ENCODE results near the gene ARMH4.

The ARMH4 gene

GRCh38 chr14:58077621-58078020, 74.4 kb downstream of the ARMH4 start:
- Mint-ChIP-seq H3K27ac (no peak overlapping the region), H3K36me3 (ENCODE audit: insufficient read depth) (no peaks in the 10 kb centered on the region), H3K27me3 (peaks cover 5 to 19% of the 10 kb centered on the region in 2 donors), H3K9me3 (no peaks in the 10 kb centered on the region), H3K4me1 (ENCODE audit: low read depth in 2 of 2) (no peaks in the 10 kb centered on the region), H3K4me3 (no peak overlapping the region)
- ATAC-seq (replicated peaks), result no peak
- no peak for DNase-seq

DNA sequence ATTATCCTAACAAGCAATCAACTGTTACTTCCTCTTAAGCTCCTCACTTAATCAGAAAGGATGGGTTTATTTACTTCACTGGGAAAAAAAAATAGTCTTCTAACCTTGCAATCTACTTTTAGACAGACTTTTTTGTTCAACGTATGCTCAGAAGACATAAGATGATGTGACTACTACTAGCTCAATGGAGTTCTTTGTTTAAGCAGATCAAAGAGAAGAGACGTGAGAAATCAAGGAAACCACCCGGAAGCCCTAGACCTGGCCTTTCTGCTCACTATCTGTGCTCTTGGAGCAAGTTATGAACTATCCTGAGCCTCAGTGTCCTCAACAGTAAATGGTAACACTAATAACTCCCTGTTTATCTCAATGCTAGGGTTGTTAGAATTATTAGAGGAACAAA, 78.5 kb downstream of the ARMH4 start:
- DNase-seq (no peak), ATAC-seq (replicated peaks) (no peak)
- Mint-ChIP-seq H3K4me3 (no peak overlapping the region), H3K9me3 (no peaks in the 10 kb centered on the region), H3K36me3 (ENCODE audit: insufficient read depth) (no peaks in the 10 kb centered on the region), H3K27ac (no peak overlapping the region), H3K4me1 (ENCODE audit: low read depth in 2 of 2) (peaks cover 0 to 5% of the 10 kb centered on the region in 2 donors), H3K27me3 (peaks cover 0 to 11% of the 10 kb centered on the region in 2 donors)

- Mint-ChIP-seq H3K27ac (no peak overlapping the region), H3K36me3 (ENCODE audit: insufficient read depth) (no peaks in the 10 kb centered on the region), H3K9me3 (no peaks in the 10 kb centered on the region), H3K4me3 (no peak overlapping the region), H3K27me3 (peaks cover 1 to 11% of the 10 kb centered on the region in 2 donors), H3K4me1 (ENCODE audit: low read depth in 2 of 2) (peaks cover 0 to 5% of the 10 kb centered on the region in 2 donors)
- DNase-seq (peak; percentile 23 to 27 (median 23)), ATAC-seq (replicated peaks) (peak; percentile 61)
Observed at GRCh38 chr14:58072288-58073071, 79.5 kb downstream of the ARMH4 start.

- Mint-ChIP-seq H3K9me3 (no peaks in the 10 kb centered on the region), H3K27ac (no peak overlapping the region), H3K4me3 (no peak overlapping the region), H3K36me3 (ENCODE audit: insufficient read depth) (no peaks in the 10 kb centered on the region), H3K4me1 (ENCODE audit: low read depth in 2 of 2) (peaks cover 0 to 5% of the 10 kb centered on the region in 2 donors), H3K27me3 (peaks cover 6 to 11% of the 10 kb centered on the region in 2 donors)
- no peak for ATAC-seq (replicated peaks)
- no peak for DNase-seq
Observed at GRCh38 chr14:58071341-58071740, 80.7 kb downstream of the ARMH4 start.

- H3K9me3 Mint-ChIP-seq, result no peaks in the 10 kb centered on the region
- no peaks in the 10 kb centered on the region for H3K36me3 Mint-ChIP-seq (ENCODE audit: insufficient read depth)
- H3K4me1 Mint-ChIP-seq (ENCODE audit: low read depth in 2 of 2), result peaks cover 0 to 5% of the 10 kb centered on the region in 2 donors
- DNase-seq (no peak), ATAC-seq (replicated peaks) (no peak)
- no peak overlapping the region for H3K4me3 Mint-ChIP-seq
- H3K27me3 Mint-ChIP-seq, result peaks cover 0 to 6% of the 10 kb centered on the region in 2 donors
- no peak overlapping the region for H3K27ac Mint-ChIP-seq
Observed at GRCh38 chr14:58068306-58068705, 83.7 kb downstream of the ARMH4 start.

GRCh38 chr14:58066115-58066514, 85.9 kb downstream of the ARMH4 start:
- no peak overlapping the region for H3K27ac Mint-ChIP-seq
- no peak for ATAC-seq (replicated peaks)

DNA sequence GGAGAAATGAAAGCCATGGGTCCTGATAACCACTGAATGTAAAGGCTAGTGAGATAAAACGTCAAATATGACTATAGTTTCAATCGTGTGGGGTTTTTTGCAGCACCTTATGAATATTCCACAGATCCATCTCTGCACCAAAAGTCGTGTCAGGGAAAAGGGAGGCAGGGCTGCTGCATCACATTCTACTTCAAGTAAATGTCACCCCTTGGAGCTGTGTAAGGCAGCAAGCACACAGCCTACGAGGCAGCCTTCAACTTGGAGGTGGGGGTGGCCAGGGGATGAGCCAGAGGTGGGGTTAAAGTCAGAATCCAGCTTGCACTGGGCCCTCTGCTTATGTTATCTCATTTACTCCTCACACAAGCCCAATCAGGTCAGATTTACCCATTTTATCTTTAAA, 90.4 kb downstream of the ARMH4 start:
- no peak for DNase-seq
- H3K4me1 Mint-ChIP-seq (ENCODE audit: low read depth in 2 of 2), result no peaks in the 10 kb centered on the region
- no peaks in the 10 kb centered on the region for H3K9me3 Mint-ChIP-seq
- H3K4me3 Mint-ChIP-seq, result no peak overlapping the region
- no peak overlapping the region for H3K27ac Mint-ChIP-seq
- no peaks in the 10 kb centered on the region for H3K36me3 Mint-ChIP-seq (ENCODE audit: insufficient read depth)
- H3K27me3 Mint-ChIP-seq, result peaks cover 36 to 42% of the 10 kb centered on the region in 2 donors
- no peak for ATAC-seq (replicated peaks)

More at GRCh38 chr14:58066115-58066514, 85.9 kb downstream of the ARMH4 start:
- Mint-ChIP-seq H3K4me1 (ENCODE audit: low read depth in 2 of 2) (no peaks in the 10 kb centered on the region), H3K9me3 (no peaks in the 10 kb centered on the region), H3K27me3 (peaks cover 13 to 23% of the 10 kb centered on the region in 2 donors), H3K4me3 (no peak overlapping the region), H3K36me3 (ENCODE audit: insufficient read depth) (no peaks in the 10 kb centered on the region)
- no peak for DNase-seq

DNA sequence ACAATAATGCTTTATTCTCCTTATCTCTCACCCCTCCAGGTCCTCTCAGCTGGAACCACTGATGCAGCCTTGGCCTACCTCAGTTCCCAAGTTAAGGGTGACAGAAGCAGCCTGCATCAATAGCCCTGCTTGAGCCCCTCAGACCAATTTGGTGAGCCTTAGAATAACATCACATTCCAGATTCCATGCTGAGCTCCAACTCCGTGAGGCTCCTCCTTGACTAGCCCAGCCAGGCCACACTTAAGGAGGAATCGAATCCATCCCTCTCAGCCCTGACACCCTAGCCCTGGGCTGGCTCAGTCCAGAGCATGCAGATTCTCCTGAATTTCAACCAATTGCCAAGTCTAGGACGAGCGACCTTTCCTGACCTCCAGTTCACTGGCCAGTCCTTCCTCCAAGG, 91.1 kb downstream of the ARMH4 start:
- H3K27ac Mint-ChIP-seq, result no peak overlapping the region
- no peaks in the 10 kb centered on the region for H3K4me1 Mint-ChIP-seq (ENCODE audit: low read depth in 2 of 2)
- H3K27me3 Mint-ChIP-seq, result peaks cover 41 to 49% of the 10 kb centered on the region in 2 donors
- DNase-seq (no peak), ATAC-seq (replicated peaks) (no peak)
- H3K9me3 Mint-ChIP-seq, result no peaks in the 10 kb centered on the region
- no peaks in the 10 kb centered on the region for H3K36me3 Mint-ChIP-seq (ENCODE audit: insufficient read depth)
- H3K4me3 Mint-ChIP-seq, result no peak overlapping the region

DNA sequence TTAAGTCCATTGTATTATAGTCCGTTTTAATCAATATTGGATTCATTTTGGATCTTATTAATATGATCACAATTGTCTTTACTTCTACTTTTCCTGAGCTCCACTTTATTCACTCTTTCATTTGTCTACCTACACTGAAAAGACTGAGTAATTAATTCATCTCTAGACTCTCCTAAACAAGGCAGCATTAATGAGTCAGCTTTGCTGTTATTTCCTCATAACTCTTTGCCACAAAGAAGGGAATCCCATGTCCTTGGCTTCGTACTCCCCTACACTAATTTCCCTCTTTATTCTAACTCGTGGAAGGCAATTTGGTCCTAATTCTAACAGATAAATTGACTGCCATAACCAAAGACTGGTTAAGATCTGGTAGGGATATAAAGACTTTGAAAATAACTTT, 91.9 kb downstream of the ARMH4 start:
- H3K4me3 Mint-ChIP-seq, result no peak overlapping the region
- peaks cover 43 to 57% of the 10 kb centered on the region in 2 donors for H3K27me3 Mint-ChIP-seq
- ATAC-seq (replicated peaks) (no peak), DNase-seq (no peak)
- no peak overlapping the region for H3K27ac Mint-ChIP-seq
- no peaks in the 10 kb centered on the region for H3K36me3 Mint-ChIP-seq (ENCODE audit: insufficient read depth)
- no peaks in the 10 kb centered on the region for H3K9me3 Mint-ChIP-seq
- H3K4me1 Mint-ChIP-seq (ENCODE audit: low read depth in 2 of 2), result no peaks in the 10 kb centered on the region

DNA sequence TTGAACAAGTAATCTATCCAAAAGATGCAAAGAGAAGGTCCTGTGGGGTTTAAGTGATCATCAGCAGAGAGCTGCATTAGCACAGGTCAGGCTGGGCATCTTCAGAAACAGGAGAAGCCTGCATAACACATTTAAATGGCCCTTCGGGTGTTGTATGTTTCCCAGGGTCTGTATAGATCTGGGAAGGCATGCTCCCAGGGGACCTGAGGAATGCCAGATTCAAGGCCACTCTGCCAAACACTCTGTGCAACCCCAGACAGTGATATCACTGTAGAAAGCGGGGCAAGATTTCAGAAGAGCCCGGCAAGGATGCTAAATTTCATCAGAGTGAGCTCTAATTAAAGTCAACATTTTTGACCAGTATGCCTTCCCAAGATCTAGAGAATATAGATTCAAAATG, 92.9 kb downstream of the ARMH4 start:
- Mint-ChIP-seq H3K9me3 (no peaks in the 10 kb centered on the region), H3K4me1 (ENCODE audit: low read depth in 2 of 2) (no peaks in the 10 kb centered on the region), H3K27ac (no peak overlapping the region), H3K36me3 (ENCODE audit: insufficient read depth) (no peaks in the 10 kb centered on the region), H3K27me3 (peaks cover 49 to 61% of the 10 kb centered on the region in 2 donors), H3K4me3 (no peak overlapping the region)
- ATAC-seq (replicated peaks), result no peak
- no peak for DNase-seq

- Mint-ChIP-seq H3K9me3 (no peaks in the 10 kb centered on the region), H3K4me3 (no peak overlapping the region), H3K36me3 (ENCODE audit: insufficient read depth) (no peaks in the 10 kb centered on the region), H3K27ac (no peak overlapping the region), H3K27me3 (peaks cover 45 to 63% of the 10 kb centered on the region in 2 donors), H3K4me1 (ENCODE audit: low read depth in 2 of 2) (no peaks in the 10 kb centered on the region)
- ATAC-seq (replicated peaks), result no peak
- DNase-seq, result no peak
Observed at GRCh38 chr14:58055497-58056010, 96.5 kb downstream of the ARMH4 start.

GRCh38 chr14:58054100-58054499, 97.9 kb downstream of the ARMH4 start:
- Mint-ChIP-seq H3K27me3 (peaks cover 42 to 56% of the 10 kb centered on the region in 2 donors), H3K9me3 (no peaks in the 10 kb centered on the region), H3K4me1 (ENCODE audit: low read depth in 2 of 2) (no peaks in the 10 kb centered on the region), H3K27ac (no peak overlapping the region), H3K36me3 (ENCODE audit: insufficient read depth) (no peaks in the 10 kb centered on the region), H3K4me3 (no peak overlapping the region)
- DNase-seq (no peak), ATAC-seq (replicated peaks) (no peak)

DNA sequence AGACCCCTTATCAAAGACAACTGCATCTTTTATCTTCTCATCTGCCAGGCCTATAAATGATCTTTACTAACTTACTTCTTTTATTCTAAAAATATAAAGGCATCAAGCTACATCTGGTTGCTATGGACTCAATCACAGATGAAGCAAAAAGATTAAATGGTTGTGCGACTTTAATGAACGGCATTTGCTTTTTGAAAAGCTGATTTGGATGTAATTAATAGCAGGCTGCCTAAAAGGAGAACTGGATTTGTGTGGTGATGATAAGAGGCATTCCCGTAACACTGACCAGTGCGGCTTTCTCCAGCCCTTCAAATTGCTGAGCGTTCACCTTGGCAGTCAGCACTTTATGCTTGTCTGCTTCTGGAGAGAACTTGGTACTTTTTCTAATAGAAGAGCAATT, 103.8 kb downstream of the ARMH4 start:
- ATAC-seq (replicated peaks) (no peak), DNase-seq (no peak)
- H3K27ac Mint-ChIP-seq, result no peak overlapping the region
- no peaks in the 10 kb centered on the region for H3K4me1 Mint-ChIP-seq (ENCODE audit: low read depth in 2 of 2)
- peaks cover 12 to 21% of the 10 kb centered on the region in 2 donors for H3K27me3 Mint-ChIP-seq
- H3K4me3 Mint-ChIP-seq, result no peak overlapping the region
- no peaks in the 10 kb centered on the region for H3K36me3 Mint-ChIP-seq (ENCODE audit: insufficient read depth)
- H3K9me3 Mint-ChIP-seq, result peaks cover 0 to 2% of the 10 kb centered on the region in 2 donors

GRCh38 chr14:58027904-58028303, 124.1 kb downstream of the ARMH4 start:
- no peak overlapping the region for H3K4me3 Mint-ChIP-seq
- no peak overlapping the region for H3K27ac Mint-ChIP-seq
- H3K36me3 Mint-ChIP-seq (ENCODE audit: insufficient read depth), result no peaks in the 10 kb centered on the region
- H3K4me1 Mint-ChIP-seq (ENCODE audit: low read depth in 2 of 2), result no peaks in the 10 kb centered on the region
- H3K27me3 Mint-ChIP-seq, result peaks cover 11 to 26% of the 10 kb centered on the region in 2 donors
- no peak for ATAC-seq (replicated peaks)
- no peaks in the 10 kb centered on the region for H3K9me3 Mint-ChIP-seq
- no peak for DNase-seq

All from effector memory CD8-positive, alpha-beta T cell (primary cell).